OCI-LY3 (cell line): ENCODE results near the gene C11orf98.

Experiments used
- EZH2phosphoT487 ChIP-seq: fragments of 200-600 bp; shearing (Covaris generic); IDR thresholded peaks from 2 replicates; pipeline ENCODE4 v1.6.1; 2018; ENCODE audit warnings: antibody characterized with exemption, mixed run types, low read depth
- TF ChIP-seq, protein P1 (sequence below): fragments of 200-600, 300-600 bp; sonication (generic); IDR thresholded peaks from 2 replicates; pipeline ENCODE4 v1.5.1; 2014; ENCODE audit warnings: antibody characterized with exemption, low read length, low read depth

DNA sequence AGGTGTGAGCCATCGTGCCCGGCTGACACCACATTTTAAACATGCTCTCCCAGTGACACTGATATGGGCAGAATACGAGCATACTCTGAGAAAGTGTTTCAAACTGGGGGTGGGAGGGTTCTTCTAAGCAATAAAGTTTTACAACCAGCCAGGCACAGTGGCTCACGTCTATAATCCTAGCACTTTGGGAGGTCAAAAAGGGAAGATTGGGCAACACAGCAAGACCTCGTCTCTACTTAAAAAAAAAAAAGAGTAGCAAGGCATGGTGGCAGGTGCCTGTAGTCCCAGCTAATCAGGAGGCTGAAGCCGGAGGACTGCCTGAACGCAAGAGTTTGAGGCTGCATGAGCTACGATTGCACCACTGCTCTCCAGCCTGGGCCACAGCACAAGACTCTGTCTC lies 20.8 kb downstream of the C11orf98 start:
- TF ChIP-seq, protein P1, sequence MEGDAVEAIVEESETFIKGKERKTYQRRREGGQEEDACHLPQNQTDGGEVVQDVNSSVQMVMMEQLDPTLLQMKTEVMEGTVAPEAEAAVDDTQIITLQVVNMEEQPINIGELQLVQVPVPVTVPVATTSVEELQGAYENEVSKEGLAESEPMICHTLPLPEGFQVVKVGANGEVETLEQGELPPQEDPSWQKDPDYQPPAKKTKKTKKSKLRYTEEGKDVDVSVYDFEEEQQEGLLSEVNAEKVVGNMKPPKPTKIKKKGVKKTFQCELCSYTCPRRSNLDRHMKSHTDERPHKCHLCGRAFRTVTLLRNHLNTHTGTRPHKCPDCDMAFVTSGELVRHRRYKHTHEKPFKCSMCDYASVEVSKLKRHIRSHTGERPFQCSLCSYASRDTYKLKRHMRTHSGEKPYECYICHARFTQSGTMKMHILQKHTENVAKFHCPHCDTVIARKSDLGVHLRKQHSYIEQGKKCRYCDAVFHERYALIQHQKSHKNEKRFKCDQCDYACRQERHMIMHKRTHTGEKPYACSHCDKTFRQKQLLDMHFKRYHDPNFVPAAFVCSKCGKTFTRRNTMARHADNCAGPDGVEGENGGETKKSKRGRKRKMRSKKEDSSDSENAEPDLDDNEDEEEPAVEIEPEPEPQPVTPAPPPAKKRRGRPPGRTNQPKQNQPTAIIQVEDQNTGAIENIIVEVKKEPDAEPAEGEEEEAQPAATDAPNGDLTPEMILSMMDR, result no peak
- TF ChIP-seq EZH2phosphoT487, result no peak
